CD4-positive, alpha-beta T cell treated with Interleukin-1 beta for 1 hour (primary cell): ENCODE results near the gene SLC46A2.

ENCODE experiments used
- DNase-seq, 2 donors: peaks; one replicate each; pipeline ENCODE4 v3.0.0-alpha.2; 2020 to 2022

SLC46A2 gene

GRCh38 chr9:112856200-112856599, 34.5 kb downstream of the SLC46A2 start:
- DNase-seq: no peak

DNA sequence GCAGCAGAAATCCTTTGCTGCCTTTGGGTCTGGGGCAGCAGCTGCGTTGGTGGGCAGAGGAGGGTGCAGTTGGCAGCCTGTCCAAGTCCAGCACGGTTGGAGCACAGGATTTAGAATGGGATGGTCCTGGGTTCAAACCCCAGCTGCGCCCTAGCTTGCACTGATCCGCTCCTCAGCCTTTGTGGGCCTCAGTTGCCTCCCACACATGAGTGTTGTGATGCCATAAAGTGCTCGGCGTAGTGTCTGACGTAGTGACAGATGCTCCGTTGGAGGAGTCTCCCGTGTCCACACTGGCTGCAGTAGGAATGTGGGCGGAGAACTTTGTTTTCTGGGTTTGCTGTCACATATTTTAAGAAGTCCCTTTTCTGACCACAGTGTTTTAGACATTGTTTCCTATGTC, 36.0 kb downstream of the SLC46A2 start:
- DNase-seq: no peak

DNA sequence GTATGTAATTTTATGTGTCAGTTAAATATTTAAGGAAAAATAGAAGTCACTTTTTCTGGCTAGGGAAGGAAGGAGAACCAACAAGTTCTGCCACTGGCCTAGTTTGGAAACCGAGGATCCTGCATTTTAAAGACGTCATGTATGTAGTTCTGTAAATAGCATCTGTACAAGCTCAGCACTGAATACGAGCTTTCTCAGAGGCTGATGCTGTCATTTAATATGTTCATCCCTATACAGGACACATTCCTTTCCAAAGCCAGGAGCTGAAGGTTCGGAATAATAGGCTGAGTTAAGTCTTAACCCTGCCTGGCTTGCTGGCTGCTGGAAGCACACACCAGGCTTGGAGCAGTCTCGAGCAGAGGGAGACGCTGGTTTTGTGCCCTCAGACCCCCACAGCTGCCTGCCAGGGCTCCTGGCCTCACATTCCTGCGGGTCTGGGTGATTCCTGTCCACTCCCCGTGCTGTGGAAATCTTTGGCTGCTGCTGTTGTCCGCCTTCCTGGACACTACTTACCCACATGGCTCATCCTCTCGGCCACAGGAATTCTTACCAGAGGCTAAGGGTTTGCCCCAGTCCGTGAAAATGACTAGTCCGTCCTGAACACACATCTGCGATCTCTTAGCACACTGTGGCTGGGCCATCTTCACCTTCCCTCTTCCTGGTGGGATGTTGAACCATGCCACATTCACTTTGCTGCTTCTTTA, 36.6 kb downstream of the SLC46A2 start:
- no peak for DNase-seq

GRCh38 chr9:112852741-112853504, 37.8 kb downstream of the SLC46A2 start:
- DNase-seq: no peak

DNA sequence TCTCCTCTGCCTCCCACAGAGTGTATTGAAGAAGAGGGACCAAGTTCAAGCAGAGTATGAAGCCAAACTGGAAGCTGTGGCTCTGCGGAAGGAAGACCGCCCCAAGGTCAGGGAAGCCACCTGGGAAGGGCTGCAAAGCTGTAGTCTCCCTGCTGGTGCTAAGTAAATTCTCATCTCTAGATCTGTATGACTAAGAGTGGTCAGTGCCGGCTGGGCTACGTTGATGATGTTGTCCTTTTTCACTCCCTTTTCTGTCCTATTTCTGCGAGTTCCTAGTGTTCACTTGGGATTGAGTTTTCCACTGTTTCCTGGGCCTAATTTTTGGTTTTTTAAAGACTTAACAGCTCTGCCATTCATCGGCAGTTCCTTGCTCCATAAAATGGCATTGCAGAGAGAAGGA, 39.8 kb downstream of the SLC46A2 start:
- DNase-seq: no peak

DNA sequence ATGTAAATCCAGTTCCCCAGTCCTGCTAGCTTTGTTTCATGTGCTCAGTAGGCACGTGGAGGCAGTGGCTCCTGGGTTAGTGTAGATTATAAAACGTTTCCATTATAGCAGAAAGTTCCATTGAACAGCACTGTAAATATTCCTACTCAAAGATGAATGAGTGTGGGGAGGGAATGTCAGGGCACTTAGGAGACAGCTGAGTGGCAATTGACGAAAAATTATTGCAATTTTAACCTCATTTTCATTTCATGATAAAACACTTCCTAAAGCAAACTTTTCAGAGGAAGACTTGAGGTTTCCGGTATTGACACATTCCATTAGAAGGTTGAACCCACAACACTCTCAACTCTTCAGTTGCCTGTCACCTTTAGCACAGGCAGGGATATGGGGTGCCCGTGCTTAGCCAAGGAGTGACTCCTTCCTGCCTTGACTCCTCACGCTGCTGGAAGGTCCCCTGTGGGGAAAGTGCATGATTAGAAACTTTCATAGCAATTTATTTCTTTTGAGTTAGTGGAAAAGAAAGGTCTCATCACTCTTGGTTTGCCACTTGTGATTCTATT, 41.2 kb downstream of the SLC46A2 start:
- no peak for DNase-seq

DNA sequence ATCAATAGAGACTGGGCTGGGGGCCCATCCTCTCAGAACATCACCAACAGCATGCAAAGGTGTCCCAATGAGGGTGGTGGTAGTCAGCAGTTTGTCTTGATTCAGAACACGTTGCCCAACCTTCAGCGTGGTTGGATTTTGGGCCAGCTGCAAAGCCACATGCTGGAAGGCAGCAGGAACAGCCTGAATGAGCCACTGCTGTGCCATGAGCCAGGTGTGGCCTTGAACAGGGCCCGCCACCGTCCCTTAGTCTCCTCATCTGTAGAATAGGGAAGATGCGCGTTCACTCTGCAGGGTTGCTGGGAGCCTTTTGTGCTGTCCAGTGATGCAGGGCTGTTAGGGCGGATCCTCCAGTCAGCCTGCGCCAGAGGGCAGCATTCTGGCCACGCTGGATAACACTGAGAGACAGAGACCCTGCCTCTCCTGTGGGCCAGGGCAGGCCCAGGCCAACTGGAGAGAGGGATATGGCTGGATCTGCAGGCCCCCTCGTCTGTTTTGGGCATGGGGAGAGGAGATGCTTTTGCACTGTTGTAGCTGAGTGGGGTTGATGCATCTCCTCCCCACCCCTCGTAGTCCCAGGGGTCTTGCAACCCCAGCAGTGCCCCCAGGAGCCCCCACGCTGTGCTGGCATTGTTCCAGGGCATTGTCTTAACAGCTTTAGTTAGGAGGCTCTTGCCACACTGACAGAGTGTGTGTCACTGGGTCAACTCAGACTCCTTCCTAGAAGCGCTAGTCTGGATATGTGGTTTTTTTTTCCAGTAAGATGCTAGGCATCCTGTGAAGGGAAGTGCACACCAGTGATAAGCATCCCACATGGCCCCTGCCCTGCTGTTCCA, 42.1 kb downstream of the SLC46A2 start:
- no peak for DNase-seq

GRCh38 chr9:112846528-112847488, 43.9 kb downstream of the SLC46A2 start:
- no peak for DNase-seq

- peak; percentile 67 to 71 for DNase-seq
These were observed 45.7 kb downstream of the SLC46A2 start for GRCh38 chr9:112844771-112845542.

GRCh38 chr9:112842555-112842954, 48.1 kb downstream of the SLC46A2 start:
- DNase-seq: no peak

DNA sequence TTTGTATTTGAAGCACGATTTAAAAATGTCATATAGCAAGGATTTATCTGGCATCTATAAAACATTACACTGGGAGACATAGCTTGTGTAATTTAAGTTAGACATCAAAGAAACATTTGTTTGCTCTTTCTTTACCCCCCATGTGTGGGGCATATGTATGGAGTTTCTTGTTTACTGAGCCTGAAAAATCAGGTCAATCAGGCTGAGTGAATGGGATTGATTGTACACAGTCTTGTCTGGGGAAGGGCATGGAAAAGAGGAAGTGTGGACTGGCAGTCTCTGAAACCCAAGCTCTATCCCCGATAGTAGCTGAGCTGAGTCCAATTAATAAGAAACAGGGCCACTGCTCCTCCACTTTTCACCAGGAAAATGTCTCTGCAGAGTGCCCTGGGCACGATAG, 49.4 kb downstream of the SLC46A2 start:
- no peak for DNase-seq

GRCh38 chr9:112839331-112839730, 51.3 kb downstream of the SLC46A2 start:
- no peak for DNase-seq

- no peak for DNase-seq
These were observed 52.3 kb downstream of the SLC46A2 start for GRCh38 chr9:112838342-112838741.

- no peak for DNase-seq
These were observed 54.3 kb downstream of the SLC46A2 start for GRCh38 chr9:112836394-112836793.

- DNase-seq: no peak
These were observed 57.6 kb downstream of the SLC46A2 start for GRCh38 chr9:112833081-112833480.

DNA sequence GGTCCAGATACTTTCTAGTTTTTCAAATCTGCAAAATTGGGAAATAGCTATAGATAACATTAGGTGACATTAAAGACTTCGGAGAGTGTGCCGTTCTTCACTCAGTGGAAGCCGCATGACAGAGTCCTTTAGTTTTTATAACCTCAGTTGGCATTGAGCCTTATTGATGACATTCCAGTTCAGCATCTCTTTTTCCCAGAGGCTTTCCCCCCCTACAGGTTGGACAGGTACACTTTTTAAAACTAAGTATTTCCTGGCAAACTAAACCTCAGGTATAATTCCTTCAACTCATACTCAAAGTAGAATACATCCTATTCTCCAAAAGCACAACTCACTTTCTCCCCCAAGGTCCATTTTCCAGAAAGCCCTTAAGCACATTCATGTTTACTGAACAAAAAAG, 58.7 kb downstream of the SLC46A2 start:
- no peak for DNase-seq

DNA sequence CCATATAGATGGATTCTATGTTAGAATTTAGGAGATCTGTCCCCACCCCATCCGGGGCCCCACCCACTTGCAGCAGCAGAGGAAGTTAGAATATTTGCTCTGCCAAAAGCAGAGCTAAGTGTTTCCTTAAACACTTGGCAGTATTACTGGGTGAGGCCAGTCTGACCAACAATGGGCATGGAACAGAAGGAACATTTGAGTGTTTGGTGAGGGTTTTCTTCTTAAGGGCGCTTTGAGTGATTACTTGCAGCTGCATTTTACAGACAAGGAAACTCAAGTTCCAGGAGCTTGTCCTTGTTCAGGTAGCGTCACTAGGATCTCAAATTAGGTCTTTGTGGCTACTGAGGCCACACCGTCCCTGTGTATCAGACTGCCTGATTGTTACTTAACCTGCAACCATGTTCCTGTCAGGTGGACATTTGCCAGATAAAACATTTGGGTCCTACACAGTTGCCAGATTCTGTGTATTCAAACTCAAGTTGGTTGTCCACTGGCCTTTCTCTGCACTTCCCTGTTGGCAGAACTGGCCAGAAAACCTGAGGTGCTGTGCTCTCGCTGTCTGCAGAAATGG, 59.3 kb downstream of the SLC46A2 start:
- DNase-seq: no peak
